GM11168 (cell line): ENCODE measurements around the gene APC.
"Not testable (repeated sequence)": the region's sequence is repeated elsewhere in the genome, so short reads cannot be mapped to it uniquely, and the experiment has no call there.

Source experiments
- in situ Hi-C: fragments of 300-500 bp; cut with MboI; formaldehyde crosslinking; loops from one replicate; pipeline ENCODE4 v1.12.0; 2022; ENCODE audit warnings: low sequenced_read_pairs; ENCODE audit not compliant: unreplicated experiment

APC gene

GRCh38 chr5:112713206-112713605, 24.5 kb upstream of the APC start:
- in situ Hi-C loops, result no loop called here

- in situ Hi-C loops, result not testable (repeated sequence)
Observed at GRCh38 chr5:112716895-112717294, 20.8 kb upstream of the APC start.

GRCh38 chr5:112717506-112718082, 20.1 kb upstream of the APC start:
- in situ Hi-C loops, result no loop called here

- in situ Hi-C loops, result no loop called here
Observed at GRCh38 chr5:112718344-112718743, 19.3 kb upstream of the APC start.

GRCh38 chr5:112720576-112720975, 17.1 kb upstream of the APC start:
- in situ Hi-C loops, result no loop called here

- in situ Hi-C loops, result no loop called here
Observed at GRCh38 chr5:112724901-112725300, 12.8 kb upstream of the APC start.

- in situ Hi-C loops, result no loop called here
Observed at GRCh38 chr5:112729630-112730029, 8.1 kb upstream of the APC start.

- in situ Hi-C loops, result no loop called here
Observed at GRCh38 chr5:112732131-112732530, 5.6 kb upstream of the APC start.

GRCh38 chr5:112733586-112733985, 4.1 kb upstream of the APC start:
- in situ Hi-C loops, result no loop called here

- in situ Hi-C loops, result no loop called here
Observed at GRCh38 chr5:112734597-112734996, 3.1 kb upstream of the APC start.

- in situ Hi-C loops, result no loop called here
Observed at GRCh38 chr5:112735702-112736101, 2.0 kb upstream of the APC start.

GRCh38 chr5:112737070-112737462, 619 bp upstream of the APC start:
- in situ Hi-C loops, result no loop called here

GRCh38 chr5:112738191-112738560, 491 bp downstream of the APC start:
- in situ Hi-C loops, result no loop called here

- in situ Hi-C loops, result no loop called here
Observed at GRCh38 chr5:112742424-112742823, 4.7 kb downstream of the APC start.

- in situ Hi-C loops, result no loop called here
Observed at GRCh38 chr5:112743631-112744030, 5.9 kb downstream of the APC start.

GRCh38 chr5:112752335-112752734, 14.7 kb downstream of the APC start:
- in situ Hi-C loops, result loop anchor here (5.0 kb wide), 1 partner anchor 200 kb away; no protein-coding TSS in a partner anchor

- in situ Hi-C loops, result no loop called here
Observed at GRCh38 chr5:112755703-112756102, 18.0 kb downstream of the APC start.

GRCh38 chr5:112757468-112758208, 20.0 kb downstream of the APC start:
- in situ Hi-C loops, result no loop called here

- in situ Hi-C loops, result no loop called here
Observed at GRCh38 chr5:112758676-112759075, 21.0 kb downstream of the APC start.

GRCh38 chr5:112762113-112762810, 24.6 kb downstream of the APC start:
- in situ Hi-C loops, result no loop called here

GRCh38 chr5:112763165-112763564, 25.5 kb downstream of the APC start:
- in situ Hi-C loops, result no loop called here

GRCh38 chr5:112772124-112772523, 34.4 kb downstream of the APC start:
- in situ Hi-C loops, result no loop called here
